ENCODE data around the gene MDFI. TPM values are rescaled to one million over a fixed set of nuclear protein-coding genes. Genes with fewer than 3 reads are reported as not detected.

The MDFI gene
- total RNA-seq, 2 donors from 2014 or later: 52.7 to 80.0 TPM

GRCh38 chr6:41676431-41676830, 38.2 kb downstream of the MDFI start:
- no peaks in the 10 kb centered on the region for H3K4me1 ChIP-seq (ENCODE audit: control insufficient read depth, insufficient read depth, low read length)
- no peaks in the 10 kb centered on the region for H3K27me3 ChIP-seq (ENCODE audit: control insufficient read depth, insufficient read depth, low read length, poor library complexity, severe bottlenecking)
- no peaks in the 10 kb centered on the region for H3K36me3 ChIP-seq (ENCODE audit: control insufficient read depth, insufficient read depth, low read length)
- Mint-ChIP-seq H3K4me1 (peaks cover 12% of the 10 kb centered on the region), H3K27me3 (ENCODE audit: insufficient read depth) (peaks cover 30% of the 10 kb centered on the region), H3K27ac (no peak overlapping the region), H3K36me3 (ENCODE audit: low read depth) (no peaks in the 10 kb centered on the region), H3K4me3 (no peak overlapping the region), H3K9me3 (no peaks in the 10 kb centered on the region)
- DNase-seq: no peak
- H3K9ac ChIP-seq (ENCODE audit: extremely low read depth, low read length, poor library complexity, severe bottlenecking): no peak overlapping the region
- 83 to 93% methylated on average over 5 of the region's 5 CpGs for WGBS, 2 experiments (ENCODE audit: insufficient coverage in 1 of 2, insufficient read length in 1 of 2)
- H3K4me3 ChIP-seq (ENCODE audit: low read length): no peak overlapping the region
- H3K9me3 ChIP-seq (ENCODE audit: control insufficient read depth, low read length): no peaks in the 10 kb centered on the region
- no peak for TF ChIP-seq CTCF (conservative IDR thresholded peaks at IDR 0.05)
- no peak overlapping the region for H3K27ac ChIP-seq (ENCODE audit: low read depth, low read length)

- peak; percentile 43 for DNase-seq
- Histone ChIP-seq H3K27me3 (ENCODE audit: control insufficient read depth, insufficient read depth, low read length, poor library complexity, severe bottlenecking) (no peaks in the 10 kb centered on the region), H3K9ac (ENCODE audit: extremely low read depth, low read length, poor library complexity, severe bottlenecking) (no peak overlapping the region), H3K9me3 (ENCODE audit: control insufficient read depth, low read length) (no peaks in the 10 kb centered on the region), H3K4me1 (ENCODE audit: control insufficient read depth, insufficient read depth, low read length) (no peaks in the 10 kb centered on the region), H3K36me3 (ENCODE audit: control insufficient read depth, insufficient read depth, low read length) (no peaks in the 10 kb centered on the region), H3K4me3 (ENCODE audit: low read length) (no peak overlapping the region), H3K27ac (ENCODE audit: low read depth, low read length) (no peak overlapping the region)
- H3K4me3 Mint-ChIP-seq: no peak overlapping the region
- H3K4me1 Mint-ChIP-seq: peaks cover 12% of the 10 kb centered on the region
- no peak overlapping the region for H3K27ac Mint-ChIP-seq
- WGBS, 2 experiments (ENCODE audit: insufficient coverage in 1 of 2, insufficient read length in 1 of 2): 69 to 70% methylated on average over 12 to 25 of the region's 25 CpGs
- TF ChIP-seq CTCF (conservative IDR thresholded peaks at IDR 0.05): no peak
- H3K27me3 Mint-ChIP-seq (ENCODE audit: insufficient read depth): peaks cover 22% of the 10 kb centered on the region
- no peaks in the 10 kb centered on the region for H3K9me3 Mint-ChIP-seq
- H3K36me3 Mint-ChIP-seq (ENCODE audit: low read depth): no peaks in the 10 kb centered on the region
These were observed 39.1 kb downstream of the MDFI start for GRCh38 chr6:41677124-41677921.

GRCh38 chr6:41678511-41679084, 40.3 kb downstream of the MDFI start:
- H3K9me3 Mint-ChIP-seq: no peaks in the 10 kb centered on the region
- Histone ChIP-seq H3K9me3 (ENCODE audit: control insufficient read depth, low read length) (no peaks in the 10 kb centered on the region), H3K36me3 (ENCODE audit: control insufficient read depth, insufficient read depth, low read length) (no peaks in the 10 kb centered on the region), H3K27me3 (ENCODE audit: control insufficient read depth, insufficient read depth, low read length, poor library complexity, severe bottlenecking) (no peaks in the 10 kb centered on the region), H3K9ac (ENCODE audit: extremely low read depth, low read length, poor library complexity, severe bottlenecking) (no peak overlapping the region), H3K27ac (ENCODE audit: low read depth, low read length) (no peak overlapping the region), H3K4me1 (ENCODE audit: control insufficient read depth, insufficient read depth, low read length) (no peaks in the 10 kb centered on the region), H3K4me3 (ENCODE audit: low read length) (no peak overlapping the region)
- no peak overlapping the region for H3K27ac Mint-ChIP-seq
- peaks cover 24% of the 10 kb centered on the region for H3K27me3 Mint-ChIP-seq (ENCODE audit: insufficient read depth)
- no peaks in the 10 kb centered on the region for H3K36me3 Mint-ChIP-seq (ENCODE audit: low read depth)
- DNase-seq: peak; percentile 36
- no peak for TF ChIP-seq CTCF (conservative IDR thresholded peaks at IDR 0.05)
- H3K4me3 Mint-ChIP-seq: no peak overlapping the region
- peaks cover 12% of the 10 kb centered on the region for H3K4me1 Mint-ChIP-seq
- 78 to 88% methylated on average over 5 to 8 of the region's 8 CpGs for WGBS, 2 experiments (ENCODE audit: insufficient coverage in 1 of 2, insufficient read length in 1 of 2)

All from endodermal cell (in vitro differentiated cells).